RPMI7951 (cell line): ENCODE results near the gene USF1. TPM values are rescaled to one million over a fixed set of nuclear protein-coding genes. Genes with fewer than 3 reads are reported as not detected.
"Not testable (repeated sequence)": the region's sequence is repeated elsewhere in the genome, so short reads cannot be mapped to it uniquely, and the experiment has no call there.

Experiments used
- DNase-seq: peaks from one replicate; pipeline ENCODE4 v3.0.0-alpha.2; 2012; ENCODE audit warnings: low read depth
- total RNA-seq: library from RNA; depleted of rRNA; stranded (reverse); fragments of >200 nt; shearing (Covaris generic); gene quantifications from 2 replicates; pipeline ENCODE4 v1.2.3, GENCODE V29; 2014

The USF1 gene
- total RNA-seq, 1 experiment from 2014 or later = 67.3 TPM

GRCh38 chr1:161019751-161020495, 25.9 kb downstream of the USF1 start:
- DNase-seq = no peak

GRCh38 chr1:161019111-161019660, 26.6 kb downstream of the USF1 start:
- DNase-seq = not testable (repeated sequence)

- DNase-seq = no peak
Observed at GRCh38 chr1:161018631-161018930, 27.2 kb downstream of the USF1 start.

- DNase-seq = no peak
Observed at GRCh38 chr1:161017756-161018630, 27.8 kb downstream of the USF1 start.

DNA sequence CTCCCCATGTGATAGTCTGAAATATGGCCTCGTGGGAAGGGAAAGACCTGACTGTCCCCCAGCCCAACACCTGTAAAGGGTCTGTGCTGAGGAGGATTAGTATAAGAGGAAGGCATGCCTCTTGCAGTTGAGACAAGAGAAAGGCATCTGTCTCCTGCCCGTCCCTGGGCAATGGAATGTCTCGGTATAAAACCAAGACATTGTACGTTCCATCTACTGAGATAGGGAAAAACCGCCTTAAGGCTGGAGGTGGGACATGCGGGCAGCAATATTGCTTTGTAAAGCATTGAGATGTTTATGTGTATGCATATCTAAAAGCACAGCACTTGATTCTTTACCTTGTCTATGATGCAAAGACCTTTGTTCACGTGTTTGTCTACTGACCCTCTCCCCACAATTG, 28.6 kb downstream of the USF1 start:
- DNase-seq = not testable (repeated sequence)

DNA sequence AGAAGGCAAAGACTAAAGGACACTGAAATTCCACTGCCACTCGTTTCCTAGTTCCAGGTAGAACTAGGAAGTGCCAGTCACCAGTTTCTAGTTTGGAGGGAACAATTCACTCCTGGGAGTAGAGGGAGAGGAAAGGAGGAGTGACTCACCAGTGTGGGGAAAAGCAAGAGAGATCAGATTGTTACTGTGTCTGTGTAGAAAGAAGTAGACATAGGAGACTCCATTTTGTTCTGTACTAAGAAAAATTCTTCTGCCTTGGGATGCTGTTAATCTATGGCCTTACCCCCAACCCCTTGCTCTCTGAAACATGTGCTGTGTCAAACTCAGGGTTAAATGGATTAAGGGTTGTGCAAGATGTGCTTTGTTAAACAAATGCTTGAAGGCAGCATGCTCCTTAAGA, 29.1 kb downstream of the USF1 start:
- DNase-seq = not testable (repeated sequence)

DNA sequence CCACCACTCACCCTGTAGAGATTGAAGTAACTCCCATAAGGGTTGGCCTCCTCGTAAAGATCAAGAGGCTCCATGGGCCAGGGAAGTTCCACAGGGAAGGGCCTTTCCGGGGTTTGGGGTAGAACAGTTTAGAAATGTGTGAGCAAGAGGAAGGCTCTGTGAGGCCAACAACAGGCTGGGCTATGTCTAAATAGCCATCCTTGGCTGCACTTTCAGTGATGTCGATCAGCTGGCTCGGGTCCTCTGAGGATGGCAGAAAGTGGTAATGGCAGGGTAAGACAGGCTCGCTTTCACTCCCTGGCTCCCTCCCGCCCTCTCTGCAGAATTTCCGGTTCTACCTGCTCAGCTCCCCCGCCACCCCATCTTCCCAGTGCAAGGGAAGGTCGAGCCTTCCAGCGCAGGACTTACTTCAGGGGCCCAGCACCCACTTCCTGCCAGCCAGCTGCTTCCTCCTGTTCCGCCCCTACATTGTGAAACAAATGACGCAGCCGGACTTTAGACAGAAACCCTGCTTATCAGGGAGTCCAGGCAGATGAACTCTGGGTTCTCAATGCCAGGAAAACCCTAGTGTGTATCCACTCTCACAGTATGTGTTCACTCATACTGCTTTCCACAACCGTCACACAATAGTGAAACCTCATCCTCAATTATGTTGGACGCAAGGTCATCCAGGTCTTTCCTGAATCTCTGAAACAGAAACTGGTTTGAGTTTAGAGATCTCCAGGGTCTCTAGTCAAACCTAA, 32.1 kb downstream of the USF1 start:
- peak; percentile 85 for DNase-seq

DNA sequence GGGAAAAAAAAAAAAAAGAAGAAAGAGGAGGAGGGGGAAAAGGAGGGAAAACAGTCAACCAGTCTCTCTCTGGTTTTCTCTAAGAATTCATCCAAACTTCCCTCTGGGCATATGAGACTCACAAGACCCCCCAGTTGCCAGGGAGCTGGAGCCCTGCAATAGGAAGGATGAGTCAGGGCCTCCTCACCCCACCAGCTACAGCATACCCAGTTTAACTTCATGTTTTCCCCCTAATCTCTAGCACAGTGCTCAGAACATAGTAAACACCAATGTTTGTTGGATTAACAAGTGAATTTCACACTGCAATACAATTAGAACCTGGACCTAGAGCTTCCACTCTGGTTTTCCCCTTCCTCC, 32.7 kb downstream of the USF1 start:
- DNase-seq = peak; percentile 85

DNA sequence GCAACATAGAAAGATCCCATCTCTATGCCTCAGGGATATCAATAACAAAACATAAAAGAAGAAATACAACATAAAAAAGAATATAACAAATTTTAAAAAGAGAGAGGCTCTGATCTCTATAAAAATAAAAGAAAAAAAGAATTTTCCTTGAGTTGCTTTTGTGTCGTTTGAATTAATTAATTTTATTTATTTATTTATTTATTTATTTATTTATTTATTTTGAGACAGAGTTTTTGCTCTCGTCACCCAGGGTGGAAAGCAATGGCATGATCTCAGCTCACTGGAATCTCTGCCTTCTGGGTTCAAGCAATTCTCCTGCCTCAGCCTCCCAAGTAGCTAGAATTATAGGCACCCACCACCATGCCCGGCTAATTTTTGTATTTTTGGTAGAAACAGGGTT, 33.4 kb downstream of the USF1 start:
- no peak for DNase-seq

- DNase-seq = no peak
Observed at GRCh38 chr1:161009602-161010211, 36.1 kb downstream of the USF1 start.

DNA sequence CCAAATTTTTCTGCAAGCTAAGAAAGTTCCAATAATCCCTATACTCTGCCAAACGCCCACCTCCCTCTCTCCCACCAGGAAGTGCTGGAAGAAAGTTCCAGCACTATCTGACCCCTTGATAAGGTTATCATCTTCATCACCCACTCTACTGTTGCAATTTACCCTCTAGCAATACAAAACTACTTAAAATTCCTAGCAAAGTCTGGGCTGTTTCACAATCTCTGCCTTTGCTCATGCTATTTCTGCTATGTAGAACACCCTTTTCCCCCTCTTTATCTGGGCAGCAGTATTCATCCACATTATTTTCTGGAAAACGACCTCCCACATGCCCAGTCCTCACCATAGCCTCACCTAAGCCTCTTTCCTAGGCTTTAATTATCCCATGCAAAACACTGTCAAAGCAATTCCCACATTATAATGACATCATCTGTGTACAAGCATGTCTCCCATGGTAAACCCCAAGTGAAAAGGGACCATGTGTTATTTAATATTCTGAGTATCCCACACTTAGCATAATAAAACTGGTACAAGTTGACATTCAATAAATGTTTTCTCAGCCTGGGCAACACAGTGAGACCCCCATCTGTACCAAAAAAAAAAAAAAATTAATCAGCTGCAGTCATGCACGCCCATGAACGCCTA, 36.8 kb downstream of the USF1 start:
- DNase-seq = peak; percentile 51

DNA sequence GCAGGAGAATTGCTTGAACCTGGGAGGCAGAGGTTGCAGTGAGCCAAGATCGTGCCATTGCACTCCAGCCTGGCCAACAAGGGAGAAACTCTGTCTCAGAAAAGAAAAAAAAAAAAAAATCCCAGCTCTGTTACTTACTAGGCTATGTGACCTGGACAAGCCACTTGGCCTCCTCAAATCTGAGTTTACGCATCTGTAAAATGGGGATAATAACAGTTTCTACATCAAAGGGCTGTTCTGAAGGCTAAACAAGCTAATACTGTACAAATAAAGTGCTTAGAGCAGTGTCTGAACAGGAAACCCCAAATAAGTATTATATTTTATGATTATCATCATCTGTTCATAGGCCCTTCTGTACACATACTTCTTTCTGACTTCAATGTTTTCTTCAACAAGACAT, 38.4 kb downstream of the USF1 start:
- no peak for DNase-seq

DNA sequence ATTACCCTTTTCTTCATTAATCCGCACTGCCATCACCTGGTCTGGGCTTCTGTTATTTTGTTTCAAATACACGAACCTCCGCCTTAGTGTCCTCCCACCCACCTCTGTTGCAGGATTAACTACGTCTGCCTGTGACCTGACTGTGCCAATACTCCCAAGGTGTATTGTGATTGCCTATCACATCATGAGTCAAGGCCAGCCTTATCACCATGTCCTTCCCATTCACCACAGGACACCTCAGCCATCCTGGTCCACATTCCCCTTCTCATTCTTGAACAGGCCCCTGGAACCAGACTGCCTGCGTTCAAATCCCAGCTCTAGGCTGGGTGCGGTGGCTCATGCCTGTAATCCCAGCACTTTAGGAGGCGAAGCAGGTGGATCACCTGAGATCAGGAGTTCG, 39.2 kb downstream of the USF1 start:
- DNase-seq = no peak

DNA sequence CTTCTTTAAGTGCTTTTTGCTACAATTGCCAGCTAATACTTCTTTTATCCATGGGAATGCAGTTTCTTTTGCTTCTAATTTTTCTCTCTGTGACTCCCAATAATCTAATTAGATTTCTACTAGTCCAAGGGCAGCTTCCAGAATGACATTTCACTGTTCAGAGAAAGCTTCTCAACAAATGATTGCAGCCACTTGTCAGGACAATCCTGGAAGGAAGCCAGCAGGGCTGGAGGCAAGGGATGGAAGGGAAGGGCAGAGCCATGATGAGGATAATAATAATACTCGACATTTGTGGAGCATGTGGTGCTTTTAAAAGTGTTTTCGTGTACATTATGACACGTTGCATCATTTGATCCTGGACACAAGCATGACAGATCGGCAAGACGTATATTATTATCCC, 44.3 kb downstream of the USF1 start:
- DNase-seq = peak; percentile 24

DNA sequence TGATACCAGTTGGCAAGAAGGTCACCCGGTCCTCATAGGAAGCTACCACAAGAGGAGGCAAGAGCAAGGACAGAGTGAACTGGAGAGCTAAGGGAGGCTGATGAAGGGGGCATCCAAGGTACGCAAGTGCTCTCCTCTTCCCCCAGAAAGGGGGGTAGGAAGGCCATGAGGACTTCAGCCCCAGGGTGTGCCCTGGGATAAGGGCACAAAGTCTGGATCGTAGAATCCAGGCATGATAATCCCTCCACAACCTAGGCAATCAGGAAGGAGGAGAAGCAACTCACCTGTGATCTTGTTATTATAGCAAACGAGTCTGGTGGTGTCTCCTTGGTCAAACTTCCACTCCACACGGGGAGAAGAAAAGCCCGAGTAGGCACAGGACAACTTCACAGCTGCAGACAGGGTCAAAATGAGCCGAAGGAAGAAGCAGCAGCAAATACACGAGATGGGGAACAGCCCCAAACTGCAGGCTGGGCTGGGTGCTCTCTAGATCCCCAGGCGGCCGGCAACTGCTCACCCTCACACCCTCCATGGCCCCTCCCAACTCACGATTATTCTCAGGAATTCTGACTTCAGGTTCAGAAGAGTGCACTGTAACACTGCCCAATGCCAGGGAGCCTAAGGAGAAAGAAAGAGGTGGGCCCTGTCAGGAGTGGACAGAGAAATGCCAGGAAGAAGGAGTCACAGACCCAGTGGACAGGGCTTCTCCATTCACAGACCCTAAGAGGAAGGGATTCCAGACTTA, 44.9 kb downstream of the USF1 start:
- DNase-seq = no peak

GRCh38 chr1:160999376-160999775, 46.4 kb downstream of the USF1 start:
- no peak for DNase-seq

- peak; percentile 70 for DNase-seq
Observed at GRCh38 chr1:160997323-160998038, 48.3 kb downstream of the USF1 start.

- peak; percentile 77 for DNase-seq
Observed at GRCh38 chr1:160996178-160996577, 49.6 kb downstream of the USF1 start.

DNA sequence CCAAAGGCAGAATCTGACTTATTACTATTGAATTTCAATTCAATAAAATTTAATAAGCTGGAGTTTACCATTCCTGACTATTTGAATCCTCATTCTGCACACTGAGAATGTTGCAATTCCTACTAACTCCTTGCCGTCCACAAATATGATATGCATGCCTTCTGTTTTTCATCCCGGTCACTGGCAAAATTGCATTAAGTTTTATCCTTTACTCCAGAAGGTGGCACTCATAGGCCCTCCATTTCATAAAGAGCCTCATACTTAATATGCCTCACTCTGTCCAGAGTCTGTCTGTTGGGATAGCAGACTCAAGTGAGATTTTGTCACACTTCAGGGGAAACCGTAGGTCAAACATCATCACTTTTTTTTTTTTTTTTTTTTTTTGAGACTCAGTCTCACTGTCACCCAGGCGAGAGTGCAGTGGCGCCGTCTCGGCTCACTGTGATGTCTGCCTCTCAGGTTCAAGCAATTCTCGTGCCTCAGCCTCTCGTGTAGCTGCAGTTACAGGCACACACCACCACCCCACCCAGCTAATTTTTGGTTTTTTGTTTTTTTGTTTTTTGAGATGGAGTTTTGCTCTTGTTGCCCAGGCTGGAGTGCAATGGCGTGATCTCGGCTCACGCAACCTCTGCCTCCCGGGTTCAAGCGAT, 52.1 kb downstream of the USF1 start:
- DNase-seq = peak; percentile 56
